DMS153 treated with DMSO at 0.1 percent for 48 hours (cell line): ENCODE results near the gene CDCA5.

ENCODE experiments used
- DNase-seq: peaks from one replicate; lab custom pipeline; 2025; ENCODE audit not compliant: unreplicated experiment; lab: John Stamatoyannopoulos, UW

CDCA5 gene, protein sequence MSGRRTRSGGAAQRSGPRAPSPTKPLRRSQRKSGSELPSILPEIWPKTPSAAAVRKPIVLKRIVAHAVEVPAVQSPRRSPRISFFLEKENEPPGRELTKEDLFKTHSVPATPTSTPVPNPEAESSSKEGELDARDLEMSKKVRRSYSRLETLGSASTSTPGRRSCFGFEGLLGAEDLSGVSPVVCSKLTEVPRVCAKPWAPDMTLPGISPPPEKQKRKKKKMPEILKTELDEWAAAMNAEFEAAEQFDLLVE

DNA sequence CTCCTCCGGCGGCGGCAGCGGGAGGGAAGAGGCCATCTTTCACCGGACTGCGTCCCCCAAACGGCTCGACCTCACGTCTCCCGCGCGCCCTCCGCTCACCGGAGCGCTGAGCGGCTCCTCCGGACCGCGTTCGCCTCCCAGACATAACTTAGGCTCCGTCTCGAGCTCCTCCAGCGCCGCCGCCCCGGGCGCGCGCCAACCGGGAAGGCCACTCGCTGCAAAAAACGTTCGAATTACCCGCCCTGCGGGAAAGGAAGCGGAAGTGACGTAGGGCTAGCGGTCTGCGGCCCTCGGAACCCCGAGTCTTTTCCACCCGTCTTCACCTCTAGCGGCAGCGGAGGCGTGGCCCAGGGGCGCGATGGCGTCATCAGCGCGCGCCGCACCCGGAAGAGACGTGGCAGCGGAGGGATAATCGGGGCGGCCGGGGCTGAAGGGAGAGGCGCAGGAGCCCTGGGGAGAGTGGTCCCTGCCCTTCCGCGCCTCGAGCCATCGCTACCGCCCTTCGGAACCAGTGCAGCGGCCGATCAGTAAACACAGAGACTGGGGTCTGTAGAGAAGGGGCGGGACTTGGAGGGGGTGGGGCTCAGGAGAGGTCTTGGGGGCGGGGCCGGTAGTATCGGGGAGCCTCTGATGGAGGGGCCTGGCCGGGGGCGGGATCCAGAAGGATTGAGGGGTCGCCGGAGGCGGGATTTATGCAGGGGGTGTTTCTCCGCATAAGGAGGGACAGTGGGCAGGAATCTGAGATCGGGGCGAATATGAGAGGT, at the start of gene CDCA5, which contains the start of gene ZFPL1:
TSS of gene CDCA5 (minus strand) at position 207 of the 764 bp plus-strand sequence. CDS start at position 145, 62 bp downstream.
TSS of gene ZFPL1 (plus strand) at position 389 of the 764 bp plus-strand sequence. CDS start 477 bp downstream, outside the sequence.
- peak; percentile 91 for DNase-seq

DNA sequence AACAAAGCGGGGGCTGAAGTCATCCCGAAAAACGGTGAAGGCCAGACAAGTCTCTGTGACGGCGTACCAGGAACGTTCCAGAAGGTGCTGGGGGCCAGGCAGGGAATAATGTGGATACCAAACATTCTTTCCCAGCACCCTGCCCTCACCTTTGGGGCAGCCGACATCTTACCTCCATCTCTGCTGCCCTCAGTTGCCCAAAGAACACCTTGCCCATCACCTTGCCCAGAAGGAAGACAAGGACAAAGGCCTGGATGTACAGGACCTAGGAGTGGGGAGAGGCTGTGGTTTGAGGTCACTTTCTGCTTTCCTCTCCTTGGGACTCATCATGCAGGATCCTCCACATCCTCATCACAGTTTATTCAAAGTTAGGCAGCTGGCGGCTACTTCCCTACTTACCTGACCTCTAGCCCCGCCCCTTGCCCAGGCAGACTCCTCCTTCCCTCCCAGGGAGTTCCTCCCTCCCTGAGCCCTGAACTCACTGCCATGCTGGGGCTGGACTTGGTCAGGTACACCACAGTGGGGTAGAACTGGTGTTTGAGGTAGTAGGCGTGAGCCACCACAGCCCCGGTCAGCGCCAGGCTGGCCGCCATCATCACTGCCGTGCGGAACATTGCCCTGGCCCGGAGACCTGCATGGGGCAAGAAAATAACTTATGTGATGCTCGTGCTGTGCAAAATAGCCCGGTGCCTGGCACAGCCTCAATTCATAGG, 49.3 kb upstream of the CDCA5 start:
- no peak for DNase-seq

DNA sequence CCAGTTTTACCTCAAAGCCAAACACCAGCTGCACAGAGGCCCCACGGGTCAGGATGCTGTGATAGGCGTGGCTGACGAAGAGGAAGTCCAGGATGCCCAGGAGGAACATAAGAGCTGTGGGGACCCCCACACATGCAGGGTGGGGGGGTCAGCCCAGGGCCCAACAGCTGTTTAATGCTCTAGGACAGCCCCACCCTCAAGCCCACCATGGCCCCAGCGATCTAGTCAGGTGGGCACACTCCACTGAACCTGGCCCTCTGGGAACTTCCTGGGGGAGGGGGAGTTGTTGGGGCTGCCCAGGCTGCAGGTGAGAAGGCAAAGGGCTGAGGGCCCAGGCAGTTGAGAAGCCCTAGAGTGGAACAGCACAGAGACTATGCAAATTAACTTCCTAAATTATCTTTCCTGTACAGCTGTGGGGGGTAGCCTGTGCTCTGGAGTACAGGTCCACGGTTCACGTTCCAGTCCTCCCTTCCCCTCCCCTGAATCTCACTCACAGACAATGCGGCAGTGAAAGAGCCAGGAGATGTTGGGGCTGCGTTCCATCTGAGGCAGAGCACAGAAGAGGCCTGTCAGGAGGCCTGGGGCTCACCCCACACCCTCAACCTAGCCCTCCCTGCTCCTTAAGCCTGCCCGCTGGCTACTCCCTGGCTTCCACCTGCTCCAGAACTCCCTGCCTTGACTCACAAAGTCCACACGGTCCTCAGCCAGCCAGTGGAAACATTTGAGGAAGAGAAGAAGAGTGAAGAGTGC, 48.6 kb upstream of the CDCA5 start:
- no peak for DNase-seq

DNA sequence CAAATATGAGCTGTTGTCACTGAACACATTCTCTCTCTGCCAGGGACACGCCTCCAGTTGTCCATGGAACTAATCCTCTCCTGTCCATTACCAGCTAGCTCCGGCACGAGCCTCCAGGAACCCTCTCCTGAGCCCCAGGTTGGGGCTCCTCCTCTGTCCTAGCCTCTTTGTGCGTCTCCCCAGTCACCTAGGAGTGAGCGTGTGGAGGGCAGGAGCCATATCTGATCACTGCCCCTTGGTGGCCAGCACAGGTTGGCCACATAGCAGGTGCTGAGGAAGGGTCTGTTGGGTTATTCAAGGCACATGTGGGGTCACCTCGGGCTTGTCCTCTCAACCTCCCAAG, 48.0 kb upstream of the CDCA5 start:
- no peak for DNase-seq

DNA sequence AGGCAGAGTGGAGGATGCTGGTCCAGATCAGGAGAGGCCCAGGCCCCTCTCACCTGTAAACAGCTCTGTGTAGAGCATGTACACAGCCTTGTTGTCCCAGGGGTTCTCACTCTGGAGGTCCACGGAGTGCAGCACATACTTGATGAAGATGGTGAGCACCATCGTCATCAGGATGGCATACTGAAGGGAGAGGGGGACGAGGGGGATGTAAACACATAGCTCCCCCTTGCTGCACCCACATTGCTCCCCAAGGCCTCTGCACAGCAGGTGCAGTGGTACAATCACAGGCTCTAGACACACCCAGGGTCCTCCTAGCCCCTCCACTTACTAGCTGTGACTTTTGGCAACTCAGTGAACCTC, 47.6 kb upstream of the CDCA5 start:
- no peak for DNase-seq

DNA sequence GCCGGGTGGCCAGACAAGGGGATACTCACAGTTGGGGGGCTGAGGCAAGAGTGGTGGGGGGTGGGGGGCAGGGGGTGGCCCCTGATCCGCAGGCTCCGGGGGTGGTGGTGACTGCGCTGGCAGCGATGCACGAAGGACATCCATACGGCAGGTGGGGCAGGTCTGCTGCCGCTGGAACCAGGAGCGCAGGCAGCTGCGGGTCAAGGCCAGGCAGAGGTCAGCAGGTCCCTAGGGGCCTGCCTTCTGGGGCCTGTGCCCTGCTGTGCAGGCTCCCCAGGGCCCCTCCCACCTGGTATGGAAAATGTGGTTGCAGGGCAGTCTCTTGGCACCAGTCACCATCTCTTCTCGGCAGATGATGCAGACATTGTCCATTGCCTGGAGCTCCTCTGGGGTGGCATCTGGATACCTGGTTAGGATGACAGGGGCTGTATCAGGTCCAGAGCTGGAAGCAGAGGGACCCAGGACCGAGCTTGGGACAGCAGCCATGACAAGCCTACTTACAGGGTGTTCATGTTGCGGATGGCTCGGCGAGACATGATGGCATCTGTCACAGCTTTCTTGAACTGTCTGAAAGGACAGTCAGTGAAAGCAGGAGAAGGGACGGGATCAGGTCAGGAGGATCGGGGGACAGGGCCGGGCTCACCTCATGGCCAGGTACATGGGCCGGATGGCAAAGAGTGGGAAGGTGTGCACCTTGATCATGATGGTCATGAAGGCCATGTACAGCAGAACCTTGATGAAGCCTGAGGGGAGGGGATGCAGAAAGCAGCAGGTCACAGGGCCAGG, 47.0 kb upstream of the CDCA5 start:
- no peak for DNase-seq

DNA sequence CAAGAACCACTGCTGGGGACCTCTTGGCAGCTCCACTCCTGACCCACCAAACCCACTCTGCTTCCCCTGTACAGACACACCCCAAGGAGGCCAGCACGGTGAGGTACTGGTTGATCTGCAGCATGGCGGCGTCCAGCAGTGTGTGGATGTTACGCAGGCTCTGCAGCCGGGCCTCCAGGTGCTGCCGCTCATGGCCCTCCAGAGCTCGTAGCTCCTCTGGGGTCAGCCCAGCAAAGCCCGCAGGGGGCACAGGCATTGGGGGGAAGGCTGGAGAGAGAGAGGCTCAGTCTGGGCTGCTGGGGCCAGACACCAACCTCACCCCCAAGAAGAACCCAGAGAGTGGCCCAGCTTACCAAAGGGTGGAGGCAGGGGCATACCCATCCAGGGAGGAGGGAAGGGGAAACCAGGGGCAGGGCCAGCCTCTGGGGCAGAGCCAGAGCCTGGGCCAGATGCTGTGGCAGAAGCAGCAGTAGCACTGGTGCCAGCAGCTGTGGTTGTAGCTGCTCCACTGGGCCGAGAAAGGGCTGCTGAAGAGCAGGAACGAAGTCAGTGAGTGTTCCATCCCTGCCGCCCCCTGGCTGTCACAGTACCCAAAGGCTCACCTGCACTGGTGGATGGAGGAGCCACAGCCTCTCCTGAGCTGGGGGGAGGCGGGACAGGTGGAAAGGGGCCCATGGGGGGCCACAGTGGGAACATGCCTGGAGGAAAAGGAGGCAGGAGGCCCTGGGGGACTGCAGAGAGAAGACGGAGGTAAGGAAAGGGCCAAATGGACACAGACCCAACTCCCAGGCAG, 46.0 kb upstream of the CDCA5 start:
- no peak for DNase-seq

DNA sequence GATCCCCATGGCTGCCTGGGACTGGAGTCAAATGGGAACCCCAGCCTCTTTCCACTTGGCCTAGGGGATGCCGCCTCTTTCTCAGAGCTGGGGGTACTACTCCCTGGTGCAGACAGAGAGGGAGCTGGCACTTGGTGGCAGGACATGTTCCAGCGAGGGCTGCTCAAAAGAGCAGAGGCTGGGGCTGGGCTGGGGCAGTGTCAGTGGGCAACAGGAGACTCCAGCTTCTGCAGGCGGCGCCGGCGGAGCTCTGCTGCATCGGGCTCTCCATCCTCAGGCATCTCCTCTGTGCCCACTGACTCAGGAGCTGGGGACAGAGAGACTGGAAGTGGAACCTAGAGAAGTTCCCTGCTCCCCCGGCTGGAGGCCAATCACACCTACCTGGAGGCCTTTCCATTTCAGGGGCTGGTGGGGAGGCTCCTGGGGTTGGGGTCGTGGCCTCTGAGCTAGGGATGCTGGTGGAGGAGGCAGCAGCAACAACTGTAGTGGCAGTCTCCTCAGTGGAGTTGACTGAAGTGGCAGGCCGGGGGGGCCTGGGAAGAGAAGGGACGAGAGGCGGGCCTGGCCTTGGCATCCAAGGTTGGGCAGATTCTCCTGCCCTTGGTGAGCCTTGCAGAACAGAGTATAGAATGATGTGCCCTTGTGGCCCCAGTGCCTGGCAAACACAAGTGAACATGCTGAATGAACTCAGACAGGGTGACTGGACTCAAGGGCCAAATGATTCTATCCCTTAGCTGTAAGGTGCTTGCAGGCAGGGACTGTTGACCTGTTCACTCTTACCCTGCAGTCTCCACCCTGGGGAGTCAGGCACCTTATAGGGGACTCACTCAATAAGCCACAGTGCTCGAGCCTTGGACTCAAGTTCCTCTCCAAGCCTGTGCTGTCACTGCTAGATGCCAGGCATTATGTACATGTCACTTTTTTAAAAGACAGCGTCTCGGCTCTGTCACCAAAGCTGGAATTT, 44.6 kb upstream of the CDCA5 start:
- no peak for DNase-seq

DNA sequence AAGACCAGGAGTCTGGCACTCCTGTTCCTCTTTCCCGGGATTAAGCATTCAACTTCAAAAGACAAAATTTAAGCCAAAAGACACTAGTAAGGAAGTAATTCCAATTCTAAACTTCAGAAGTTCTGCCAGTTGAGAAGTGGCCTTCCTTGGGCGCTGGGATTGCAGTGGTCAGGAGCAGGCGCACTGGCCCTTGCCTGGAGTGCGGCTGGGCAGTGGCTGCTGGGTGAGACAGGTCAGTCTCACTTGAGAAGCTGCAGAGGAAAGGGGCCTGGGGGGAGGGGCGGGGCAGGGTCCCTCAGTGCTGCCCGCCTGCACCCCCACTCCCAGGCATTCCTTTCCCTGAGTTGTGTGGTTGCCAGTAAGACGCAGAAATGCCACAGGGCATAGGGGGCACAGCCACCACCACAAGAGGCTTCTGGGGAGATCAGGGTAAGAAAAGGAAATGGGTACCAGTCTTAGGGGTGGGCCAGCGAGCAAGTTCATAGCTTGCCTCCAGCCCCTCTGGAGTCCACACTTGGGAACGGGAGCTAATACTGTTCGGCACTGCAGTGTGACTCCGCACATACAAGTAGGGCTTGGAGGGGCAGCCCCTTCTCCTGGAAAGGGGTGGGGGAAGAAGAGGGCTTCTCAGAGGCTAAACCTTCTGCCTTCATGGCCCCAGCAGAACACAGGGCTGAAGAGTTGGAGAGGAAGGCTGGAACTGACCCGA, 43.8 kb upstream of the CDCA5 start:
- DNase-seq: no peak

DNA sequence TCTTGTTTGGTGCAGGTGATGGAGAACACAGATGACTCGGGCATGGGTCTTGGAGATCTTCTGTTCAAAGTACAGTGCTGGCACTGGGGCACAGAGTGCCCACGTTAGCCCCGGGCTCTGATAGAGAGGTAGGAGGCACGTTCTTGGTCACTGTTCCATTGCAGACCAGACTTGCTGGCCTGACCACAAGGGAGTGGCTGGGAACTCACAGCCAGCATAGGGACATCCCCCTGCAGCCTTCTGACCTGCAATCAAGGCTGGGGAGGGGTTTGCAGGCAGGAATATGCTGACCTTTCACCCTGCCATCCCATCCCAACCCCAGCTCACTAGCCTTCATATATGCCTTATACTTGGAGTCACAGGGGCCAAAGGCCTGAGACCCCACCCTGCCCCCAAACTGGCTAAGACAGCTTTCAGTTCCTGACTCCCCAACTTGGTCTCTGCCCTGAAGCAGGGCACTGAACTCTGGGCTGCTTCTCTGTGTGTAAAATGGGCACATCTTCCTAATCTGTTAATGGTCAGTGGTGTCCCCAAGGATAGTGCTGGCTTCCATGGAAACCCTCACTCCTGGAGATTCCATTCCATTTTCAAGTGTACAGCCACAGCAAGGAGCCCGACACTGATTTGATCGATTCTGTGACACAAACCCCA, 42.9 kb upstream of the CDCA5 start:
- DNase-seq: no peak

DNA sequence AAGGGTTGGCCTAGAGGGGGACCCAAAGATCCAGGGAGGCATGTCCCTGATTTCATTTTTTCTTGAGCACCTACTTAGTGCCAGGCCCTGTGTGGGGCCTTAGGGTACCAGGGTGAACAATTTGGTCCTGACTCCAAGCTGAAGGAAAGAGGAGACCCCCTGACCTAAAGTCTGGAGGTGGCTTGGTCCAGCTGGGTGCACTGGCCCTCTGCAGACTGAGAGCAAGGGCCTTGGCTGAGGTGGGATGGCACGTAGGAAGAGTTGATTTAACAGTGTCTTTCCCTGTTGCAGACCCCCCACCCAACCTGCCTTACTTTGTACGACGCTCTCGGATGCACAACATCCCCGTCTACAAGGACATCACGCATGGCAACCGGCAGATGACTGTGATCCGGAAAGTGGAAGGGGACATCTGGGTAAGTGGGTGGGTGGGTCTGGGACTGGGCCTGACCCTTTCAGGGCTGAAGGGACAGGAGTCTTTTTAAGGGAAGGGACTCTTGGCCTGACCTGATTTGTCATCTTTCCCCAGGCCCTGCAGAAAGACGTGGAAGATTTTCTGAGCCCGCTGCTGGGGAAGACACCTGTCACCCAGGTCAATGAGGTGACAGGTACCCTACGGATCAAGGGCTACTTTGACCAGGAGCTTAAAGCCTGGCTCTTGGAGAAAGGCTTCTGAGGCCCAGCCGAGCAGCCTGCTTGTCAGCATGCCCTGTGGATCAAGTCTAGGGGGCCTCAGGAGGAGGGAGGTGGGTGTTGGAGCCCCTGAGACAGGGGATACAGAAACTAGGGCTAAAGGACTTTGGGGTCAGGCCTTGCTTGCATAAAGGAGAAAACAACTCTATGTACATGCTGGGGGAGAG, 41.6 kb upstream of the CDCA5 start:
- DNase-seq: no peak

DNA sequence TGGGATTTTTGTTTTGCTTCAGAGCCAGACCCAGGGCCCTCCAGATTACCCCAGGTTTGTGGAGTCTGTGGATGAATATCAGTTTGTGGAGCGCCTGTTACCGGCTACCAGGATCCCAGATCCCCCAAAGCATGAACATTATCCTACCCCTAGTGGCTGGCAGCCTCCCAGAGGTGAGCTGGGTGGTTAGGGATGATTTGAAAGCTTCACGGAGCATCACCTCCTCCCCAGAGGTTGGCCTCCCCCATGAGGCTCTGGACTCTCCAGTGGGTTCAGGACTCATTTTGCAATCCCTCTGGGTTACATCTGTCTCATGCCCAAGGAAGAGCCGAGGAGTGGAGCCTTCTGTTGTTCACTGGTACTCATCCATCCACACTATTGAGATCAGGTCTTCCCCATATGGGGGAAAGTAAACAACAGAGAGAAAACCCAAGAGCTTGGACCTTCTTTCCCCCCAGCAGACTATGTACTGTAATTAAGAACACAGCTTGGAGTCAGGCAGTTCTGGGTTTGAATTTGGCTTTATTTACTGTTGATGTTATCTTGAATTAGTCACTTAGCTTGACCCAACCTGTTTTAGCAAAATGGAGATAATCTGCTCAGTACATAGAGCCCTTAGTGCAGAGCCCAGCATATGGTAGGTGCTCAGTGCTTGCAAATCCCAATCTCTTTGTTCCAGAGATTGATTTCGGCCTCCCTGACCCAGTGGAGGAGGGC, 40.8 kb upstream of the CDCA5 start:
- no peak for DNase-seq

DNA sequence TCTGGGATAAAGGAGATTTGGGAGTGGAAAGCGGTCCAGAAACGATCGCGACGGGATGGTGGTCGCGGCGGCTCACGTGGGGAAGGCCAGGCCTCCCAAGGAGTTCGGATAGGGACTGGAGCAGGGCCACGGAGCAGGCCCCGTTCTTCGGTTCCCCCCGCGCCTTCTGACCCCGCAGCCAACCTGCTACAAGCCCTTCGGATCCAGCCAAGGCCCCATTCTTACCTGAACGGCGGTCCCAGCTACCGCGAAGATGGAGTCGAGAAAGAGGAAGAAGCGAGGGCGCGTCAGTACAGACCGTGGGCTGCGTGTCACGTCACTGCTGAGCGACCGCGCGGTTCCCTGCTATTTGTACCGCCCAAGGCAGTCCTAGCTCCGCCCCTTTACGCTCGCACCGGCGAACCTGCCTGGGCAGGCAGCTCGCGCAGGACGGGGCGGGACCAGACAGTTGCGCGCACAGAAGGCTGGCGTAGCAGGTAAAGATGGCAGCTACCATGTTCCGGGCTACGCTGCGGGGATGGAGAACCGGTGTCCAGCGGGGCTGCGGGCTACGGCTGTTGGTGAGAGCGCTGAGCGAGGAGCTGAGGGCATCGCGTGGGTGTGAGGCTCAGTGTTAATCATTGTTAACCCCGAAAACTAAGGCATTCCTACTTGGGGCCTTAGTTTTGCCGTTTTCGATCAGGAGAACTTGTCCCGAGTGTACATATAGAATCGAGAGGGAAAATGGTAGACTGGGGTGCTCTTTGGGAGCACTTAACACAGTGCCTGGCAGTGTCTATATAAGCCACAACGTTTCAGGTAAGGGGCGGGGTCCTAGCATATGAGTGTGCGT, 38.2 kb upstream of the CDCA5 start, which contains the start of the genes FAU and MRPL49:
TSS of gene FAU (minus strand) at position 270 of the 832 bp plus-strand sequence. CDS start 321 bp downstream, outside the sequence.
TSS of gene MRPL49 (plus strand) at position 457 of the 832 bp plus-strand sequence. CDS start at position 483, 26 bp downstream.
- peak; percentile 98 for DNase-seq

DNA sequence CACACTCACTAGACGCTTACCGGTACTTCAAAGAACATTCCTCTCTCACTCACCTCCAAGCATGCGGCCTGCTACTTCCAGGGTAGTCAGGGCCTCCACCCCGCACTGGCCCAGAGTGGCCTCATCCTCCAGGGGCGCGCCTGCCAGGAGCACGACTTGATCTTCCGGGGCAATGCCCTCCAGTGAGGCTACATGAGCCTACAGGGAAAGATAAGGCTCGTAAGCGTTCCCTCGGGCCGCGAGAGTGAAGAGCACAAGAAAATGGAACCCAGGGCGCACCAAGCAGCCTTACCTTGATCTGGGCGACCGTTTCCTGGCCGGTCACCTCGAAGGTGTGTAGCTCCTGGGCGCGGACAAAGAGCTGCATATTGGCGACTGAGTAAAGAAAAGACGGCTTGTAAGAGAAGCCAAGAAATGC, 37.6 kb upstream of the CDCA5 start:
- DNase-seq: no peak

DNA sequence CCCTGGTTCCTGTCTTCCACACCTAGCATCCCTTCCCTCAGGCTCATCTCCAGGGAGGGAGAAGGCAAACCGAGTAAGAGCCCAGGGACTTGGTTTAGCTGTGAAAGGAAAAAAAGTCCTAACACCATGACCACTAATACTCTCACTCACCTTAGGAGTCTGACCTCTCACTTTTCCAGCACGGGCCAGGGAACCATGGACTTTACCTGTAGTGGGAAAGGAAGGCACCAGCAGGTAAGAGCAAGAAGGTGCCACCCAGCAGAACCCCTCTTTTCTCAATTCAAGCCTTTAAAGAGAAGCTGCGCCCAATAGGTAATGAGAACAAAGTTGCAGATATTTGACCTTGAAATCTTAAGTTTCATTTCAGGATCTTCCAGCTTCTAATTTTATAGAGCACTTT, 37.0 kb upstream of the CDCA5 start:
- no peak for DNase-seq
